Measurements from ENCODE around the gene GNAT3.

GNAT3 gene

GRCh38 chr7:80463272-80463920 lies 48.5 kb downstream of the GNAT3 start:
- DNase-seq (ENCODE audit: low spot score), result no peak

GRCh38 chr7:80460857-80461256 lies 51.0 kb downstream of the GNAT3 start:
- DNase-seq (ENCODE audit: low spot score), result no peak

- no peak for DNase-seq (ENCODE audit: low spot score)
Measured at GRCh38 chr7:80459776-80460510, 51.9 kb downstream of the GNAT3 start.

GRCh38 chr7:80458822-80459725 lies 52.8 kb downstream of the GNAT3 start:
- DNase-seq (ENCODE audit: low spot score), result no peak

GRCh38 chr7:80453699-80454340 lies 58.0 kb downstream of the GNAT3 start:
- peak; percentile 23 for DNase-seq (ENCODE audit: low spot score)

- no peak for DNase-seq (ENCODE audit: low spot score)
Measured at GRCh38 chr7:80450621-80451308, 61.1 kb downstream of the GNAT3 start.

- DNase-seq (ENCODE audit: low spot score), result no peak
Measured at GRCh38 chr7:80449836-80450235, 62.0 kb downstream of the GNAT3 start.

- no peak for DNase-seq (ENCODE audit: low spot score)
Measured at GRCh38 chr7:80445351-80445750, 66.5 kb downstream of the GNAT3 start.

- no peak for DNase-seq (ENCODE audit: low spot score)
Measured at GRCh38 chr7:80444811-80445210, 67.1 kb downstream of the GNAT3 start.

- DNase-seq (ENCODE audit: low spot score), result no peak
Measured at GRCh38 chr7:80443325-80443724, 68.5 kb downstream of the GNAT3 start.

GRCh38 chr7:80440883-80441282 lies 71.0 kb downstream of the GNAT3 start:
- no peak for DNase-seq (ENCODE audit: low spot score)

GRCh38 chr7:80439894-80440821 lies 71.7 kb downstream of the GNAT3 start:
- DNase-seq (ENCODE audit: low spot score), result no peak

GRCh38 chr7:80435521-80435920 lies 76.3 kb downstream of the GNAT3 start:
- no peak for DNase-seq (ENCODE audit: low spot score)

- no peak for DNase-seq (ENCODE audit: low spot score)
Measured at GRCh38 chr7:80434047-80434446, 77.8 kb downstream of the GNAT3 start.

GRCh38 chr7:80432166-80432565 lies 79.7 kb downstream of the GNAT3 start:
- no peak for DNase-seq (ENCODE audit: low spot score)

- DNase-seq (ENCODE audit: low spot score), result no peak
Measured at GRCh38 chr7:80429181-80429580, 82.7 kb downstream of the GNAT3 start.

- peak; percentile 45 for DNase-seq (ENCODE audit: low spot score)
Measured at GRCh38 chr7:80428161-80429054, 83.5 kb downstream of the GNAT3 start.

GRCh38 chr7:80427218-80427617 lies 84.6 kb downstream of the GNAT3 start:
- no peak for DNase-seq (ENCODE audit: low spot score)

- no peak for DNase-seq (ENCODE audit: low spot score)
Measured at GRCh38 chr7:80420876-80421275, 91.0 kb downstream of the GNAT3 start.

Data from D341Med (cell line).